HG03565 (cell line): Measurements from ENCODE around the gene BTBD8.

Experiments used
- ATAC-seq: cut with Tn5 transposase; IDR thresholded peaks from one replicate; pipeline ENCODE4 v1.9.1; 2021; ENCODE audit warnings: mild to moderate bottlenecking, moderate library complexity; ENCODE audit not compliant: unreplicated experiment

BTBD8 gene

DNA sequence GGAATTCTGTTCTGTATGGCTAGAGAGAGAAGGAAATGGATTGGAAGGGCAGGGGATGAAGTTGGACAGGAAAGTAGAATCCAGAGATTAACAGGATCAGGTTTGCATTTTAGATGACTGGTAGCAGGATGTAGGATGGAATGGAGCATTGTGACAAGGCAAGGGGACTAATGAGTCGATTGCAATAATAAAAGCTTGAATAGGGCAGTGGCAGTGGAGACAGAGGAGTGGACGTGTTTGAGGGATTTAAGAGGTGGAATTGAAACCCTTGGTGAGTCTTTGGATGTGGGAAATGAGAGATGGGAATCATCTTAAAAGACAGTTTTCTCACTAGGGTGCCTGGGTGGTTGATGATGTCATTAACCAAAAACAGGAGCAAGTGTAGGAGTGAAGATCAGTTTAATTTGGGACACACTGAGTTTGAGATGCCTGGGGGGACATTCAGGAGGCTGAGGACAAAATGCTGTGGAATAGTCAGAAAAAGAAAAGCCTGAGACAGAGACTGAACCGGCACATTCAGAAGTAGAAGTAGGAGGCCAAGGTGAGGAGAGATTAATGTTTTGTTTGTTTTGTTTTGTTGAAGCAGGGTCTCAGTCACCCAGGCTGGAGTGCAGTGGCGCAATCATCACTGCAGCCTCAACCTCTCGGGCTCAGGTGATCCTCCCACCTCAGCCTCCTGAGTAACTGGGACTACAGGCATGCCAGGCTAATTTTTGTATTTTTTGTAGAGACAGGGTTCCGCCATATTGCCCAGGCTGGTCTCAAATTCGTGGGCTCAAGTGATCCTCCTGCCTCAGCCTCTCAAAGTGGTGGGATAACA is 108.5 kb downstream of the BTBD8 start:
- no peak for ATAC-seq

- ATAC-seq, result no peak
Measured at GRCh38 chr1:92191726-92192125, 111.6 kb downstream of the BTBD8 start.

DNA sequence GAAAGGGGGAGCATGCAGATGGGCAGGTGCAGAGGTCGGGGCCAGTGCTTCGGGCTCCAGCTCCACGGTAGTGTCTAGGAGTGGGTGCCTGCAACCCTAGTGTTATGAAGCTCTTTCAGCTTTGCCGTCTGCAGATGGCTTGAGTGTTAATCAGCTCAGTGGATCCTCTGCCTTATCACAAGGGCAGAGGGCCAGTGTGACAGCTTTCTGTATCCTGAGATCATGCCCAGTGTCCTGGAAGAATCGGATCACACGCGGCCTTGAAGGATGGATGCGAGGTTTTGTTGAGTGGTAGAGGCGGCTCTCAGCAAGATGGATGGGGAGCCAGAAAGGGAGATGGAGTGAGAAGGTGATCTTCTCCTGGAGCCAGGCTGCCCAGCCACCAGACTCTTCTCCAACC is 112.1 kb downstream of the BTBD8 start:
- no peak for ATAC-seq

DNA sequence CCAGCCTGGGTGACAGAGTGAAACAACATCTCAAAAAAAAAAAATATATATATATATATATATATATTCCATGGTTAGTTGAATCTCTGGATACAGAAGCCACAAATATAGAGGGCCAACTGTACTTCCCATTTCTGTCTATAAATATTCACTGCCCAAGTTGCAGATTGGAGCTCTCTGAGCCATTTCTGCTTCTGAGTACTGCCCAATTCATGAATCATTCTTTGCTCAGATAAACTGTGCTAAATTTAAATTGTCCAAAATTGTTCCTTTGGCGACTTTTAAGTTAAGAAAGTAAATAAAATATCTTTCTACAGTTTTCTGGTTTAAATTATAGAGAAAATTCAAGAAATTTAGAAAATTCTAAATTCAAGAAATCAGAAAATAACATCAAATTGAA is 114.4 kb downstream of the BTBD8 start:
- ATAC-seq, result no peak

DNA sequence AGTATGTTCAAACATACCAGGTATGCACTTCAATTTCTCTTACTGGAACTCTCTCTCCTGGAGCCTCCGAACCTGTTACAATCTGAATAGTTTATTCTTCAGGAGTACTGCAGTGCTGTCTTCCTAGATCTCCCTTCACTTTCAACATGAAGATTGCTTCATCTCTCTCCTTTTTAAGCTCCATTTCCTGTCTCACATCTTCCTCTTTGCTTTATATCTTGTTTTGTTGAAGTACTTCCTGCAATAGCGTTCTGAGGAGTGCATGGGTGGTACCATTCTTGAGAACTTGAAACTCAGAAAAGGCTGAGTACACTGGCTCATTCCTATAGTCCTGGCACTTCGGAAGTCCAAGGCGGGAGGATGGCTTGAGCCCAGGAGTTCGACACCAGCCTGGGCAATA is 121.8 kb downstream of the BTBD8 start:
- no peak for ATAC-seq

- no peak for ATAC-seq
Measured at GRCh38 chr1:92203105-92203504, 123.0 kb downstream of the BTBD8 start.

DNA sequence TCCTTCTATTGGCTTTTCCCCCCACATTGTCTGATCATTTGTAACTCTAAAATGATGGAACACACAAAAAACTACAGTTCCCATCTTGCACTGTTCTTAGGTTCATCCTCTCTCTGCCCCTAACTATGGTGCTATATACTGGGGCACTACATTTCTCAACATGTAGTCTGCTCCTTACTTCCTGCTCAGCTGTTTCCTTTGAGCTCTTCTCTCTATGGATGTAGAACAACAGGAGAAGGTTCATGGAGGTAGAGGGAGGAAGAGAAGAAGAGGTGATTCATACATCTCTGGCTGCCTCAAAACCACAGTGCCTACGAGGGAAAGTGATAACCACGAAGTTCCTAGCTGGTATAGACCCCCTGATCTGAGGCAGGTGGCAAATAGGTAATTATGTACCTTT is 130.6 kb downstream of the BTBD8 start:
- no peak for ATAC-seq

DNA sequence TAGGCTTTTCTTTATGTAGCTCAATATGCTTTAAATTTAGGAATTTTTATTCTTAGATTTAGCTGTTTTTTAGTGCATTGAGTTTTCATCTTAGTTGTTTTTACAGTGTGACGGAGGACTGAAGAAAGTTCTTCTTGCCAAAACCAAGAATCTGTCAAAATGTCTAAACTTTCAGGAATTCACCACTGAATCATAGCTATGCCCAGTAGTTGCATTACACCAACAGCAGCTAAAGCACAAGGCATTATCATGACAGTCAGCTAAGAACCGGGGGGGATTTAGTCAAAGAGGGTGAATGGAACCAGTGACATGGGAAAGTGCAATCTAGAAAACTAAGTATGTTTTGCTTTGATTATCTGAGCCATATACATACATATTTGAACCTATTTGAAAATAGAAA is 131.0 kb downstream of the BTBD8 start:
- ATAC-seq, result no peak

- ATAC-seq, result no peak
Measured at GRCh38 chr1:92217721-92218120, 137.6 kb downstream of the BTBD8 start, which contains the start of gene C1orf146. C1orf146 (plus strand) TSS chr1:92217915; CDS start chr1:92231421, 13,506 bp downstream.

GRCh38 chr1:92218559-92218958 is 138.4 kb downstream of the BTBD8 start:
- no peak for ATAC-seq

DNA sequence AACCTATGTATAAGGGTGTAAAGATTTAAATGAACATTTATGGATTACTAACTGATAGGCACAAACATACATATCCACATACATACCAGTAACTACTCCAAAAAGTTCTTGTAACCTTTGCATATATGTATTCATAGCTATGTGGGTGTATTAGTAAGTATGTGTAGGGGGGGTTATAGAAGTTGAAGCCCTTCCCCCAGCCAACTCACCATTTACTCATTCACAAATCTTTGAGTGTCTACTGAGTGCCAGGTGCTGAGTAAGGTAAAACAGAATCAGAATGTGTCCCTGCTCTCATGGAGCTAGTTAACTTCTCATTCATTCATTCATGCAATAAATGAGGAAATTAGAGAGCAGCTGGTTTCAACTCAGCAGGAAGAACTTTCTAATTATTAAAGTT is 138.9 kb downstream of the BTBD8 start:
- ATAC-seq, result no peak

DNA sequence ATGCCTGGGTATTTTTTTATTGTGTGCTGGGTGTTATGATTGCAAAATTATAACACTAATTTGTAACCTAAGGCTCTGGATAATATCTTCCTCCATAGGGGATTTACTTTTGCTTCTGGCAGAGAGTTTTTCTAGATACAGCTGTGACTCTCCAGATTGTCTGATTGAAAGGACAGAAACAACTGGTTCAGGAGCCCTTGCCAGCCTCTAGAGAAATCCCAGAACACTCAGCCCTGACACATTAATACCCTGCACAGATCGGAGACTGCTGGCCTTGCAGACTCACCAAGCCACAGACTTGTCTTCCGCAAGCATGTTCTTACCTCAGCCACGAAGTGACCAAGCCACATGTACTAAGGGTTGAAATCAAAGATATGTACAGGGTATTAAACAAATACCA is 148.3 kb downstream of the BTBD8 start:
- ATAC-seq, result no peak

- no peak for ATAC-seq
Measured at GRCh38 chr1:92230736-92231135, 150.6 kb downstream of the BTBD8 start.
